Keratinocyte (primary cell): ENCODE measurements around the gene MAP3K10. TPM values are rescaled to one million over a fixed set of nuclear protein-coding genes. Genes with fewer than 3 reads are reported as not detected.

Experiments used
- DNase-seq: peaks from one replicate; pipeline ENCODE4 v3.0.0-alpha.2; 2011; ENCODE audit warnings: low read depth, missing footprints, low spot score
- FAIRE-seq: peaks from 2 replicates; lab custom pipeline; 2011; peaks lifted over from hg19 to GRCh38; lab: Jason Lieb, UNC
- H2AFZ ChIP-seq: 2 replicates; pipeline ENCODE4 v1.6.0; 2012; ENCODE audit warnings: low read length, control low read depth, inconsistent platforms; ENCODE audit not compliant: control insufficient read depth
- H3K27ac ChIP-seq: 2 replicates; pipeline ENCODE4 v1.5.1; 2011; ENCODE audit warnings: low read length; ENCODE audit not compliant: control insufficient read depth, insufficient read depth
- H3K27me3 ChIP-seq: 3 replicates; pipeline ENCODE4 v1.6.0; 2011; ENCODE audit warnings: low read length; ENCODE audit not compliant: control insufficient read depth, insufficient read depth; ENCODE audit errors: extremely low read depth
- H3K36me3 ChIP-seq, 2 experiments: 2 replicates in 1 of 2; 3 replicates in 1 of 2; pipeline ENCODE4 v1.5.1; 2011; ENCODE audit warnings: low read length in 2 of 2, mild to moderate bottlenecking in 1 of 2; ENCODE audit not compliant: control insufficient read depth in 2 of 2, insufficient read depth in 2 of 2; ENCODE audit errors: extremely low read depth in 1 of 2
- H3K4me1 ChIP-seq: 3 replicates; pipeline ENCODE4 v1.5.1; 2011; ENCODE audit warnings: low read length; ENCODE audit not compliant: control insufficient read depth, insufficient read depth; ENCODE audit errors: extremely low read depth
- H3K4me2 ChIP-seq: 3 replicates; pipeline ENCODE4 v1.6.0; 2011; ENCODE audit warnings: low read depth, low read length; ENCODE audit not compliant: control insufficient read depth, insufficient read depth; ENCODE audit errors: extremely low read depth
- H3K4me3 ChIP-seq, 3 experiments: fragments of 200-600 bp in 1 of 3; sonication (generic) in 1 of 3; 2 replicates in 2 of 3; 3 replicates in 1 of 3; pipeline ENCODE4 v1.5.1; 2011 to 2016; ENCODE audit warnings: low read length in 3 of 3, mild to moderate bottlenecking in 3 of 3, control low read depth in 2 of 3, inconsistent platforms in 1 of 3, low read depth in 1 of 3, mixed read lengths in 1 of 3, mixed run types in 1 of 3, moderate library complexity in 1 of 3; ENCODE audit not compliant: control insufficient read depth in 2 of 3, insufficient read depth in 2 of 3; ENCODE audit errors: extremely low read depth in 1 of 3
- H3K79me2 ChIP-seq: 2 replicates; pipeline ENCODE4 v1.6.0; 2012; ENCODE audit warnings: low read length; ENCODE audit not compliant: control insufficient read depth, insufficient read depth
- H3K9ac ChIP-seq: 3 replicates; pipeline ENCODE4 v1.6.0; 2011; ENCODE audit warnings: low read length; ENCODE audit not compliant: control insufficient read depth, insufficient read depth; ENCODE audit errors: extremely low read depth
- H3K9me1 ChIP-seq: 3 replicates; pipeline ENCODE4 v1.6.0; 2011; ENCODE audit warnings: low read length; ENCODE audit not compliant: control insufficient read depth, insufficient read depth; ENCODE audit errors: extremely low read depth
- H3K9me3 ChIP-seq: 2 replicates; pipeline ENCODE4 v1.5.1; 2012; ENCODE audit warnings: low read depth, low read length; ENCODE audit not compliant: control insufficient read depth
- H4K20me1 ChIP-seq: 3 replicates; pipeline ENCODE4 v1.6.0; 2011; ENCODE audit warnings: low read length; ENCODE audit not compliant: control insufficient read depth, insufficient read depth; ENCODE audit errors: extremely low read depth
- EZH2 ChIP-seq: IDR thresholded peaks from one replicate; pipeline ENCODE4 v1.6.1; 2012; ENCODE audit warnings: inconsistent platforms, mild to moderate bottlenecking, low read length, moderate library complexity
- dilution Hi-C: fragments of 300-500 bp; cut with MboI; formaldehyde crosslinking; loops from one replicate; pipeline ENCODE4 v1.7.0; 2020; ENCODE audit warnings: low sequenced_read_pairs; ENCODE audit not compliant: extremely low pct_ligation_motif_present
- polyA plus RNA-seq, 5 experiments: library from polyadenylated mRNA; depleted of rRNA in 3 of 5; stranded (reverse) in 3 of 5; stranded (forward) in 1 of 5; unstranded in 1 of 5; fragments of >200 nt; gene quantifications; 1 replicate in 1 of 5; 2 replicates in 3 of 5; 3 replicates in 1 of 5; pipeline versions ENCODE4 v1.2.1 to v1.2.3, GENCODE V29; 2011 to 2012; ENCODE audit warnings: missing spikeins in 2 of 5, low read depth in 1 of 5, low replicate concordance in 1 of 5
- TF ChIP-seq, protein P1 (sequence below), 3 experiments: IDR thresholded peaks in 1 of 3; conservative IDR thresholded peaks in 1 of 3; optimal IDR thresholded peaks in 1 of 3; 2 replicates in 2 of 3; 3 replicates in 1 of 3; pipeline versions ENCODE3 to v1.5.1; 2011; ENCODE audit warnings: low read length in 3 of 3, mild to moderate bottlenecking in 3 of 3, moderate library complexity in 2 of 3, control low read depth in 1 of 3, inconsistent platforms in 1 of 3; ENCODE audit not compliant: insufficient read depth in 2 of 3; ENCODE audit errors: extremely low read depth in 1 of 3

MAP3K10 gene
- polyA plus RNA-seq, 1 donor (not counting 4 experiments of a cell fraction or from before 2014, with no cell fraction given) = 2.9 TPM

DNA sequence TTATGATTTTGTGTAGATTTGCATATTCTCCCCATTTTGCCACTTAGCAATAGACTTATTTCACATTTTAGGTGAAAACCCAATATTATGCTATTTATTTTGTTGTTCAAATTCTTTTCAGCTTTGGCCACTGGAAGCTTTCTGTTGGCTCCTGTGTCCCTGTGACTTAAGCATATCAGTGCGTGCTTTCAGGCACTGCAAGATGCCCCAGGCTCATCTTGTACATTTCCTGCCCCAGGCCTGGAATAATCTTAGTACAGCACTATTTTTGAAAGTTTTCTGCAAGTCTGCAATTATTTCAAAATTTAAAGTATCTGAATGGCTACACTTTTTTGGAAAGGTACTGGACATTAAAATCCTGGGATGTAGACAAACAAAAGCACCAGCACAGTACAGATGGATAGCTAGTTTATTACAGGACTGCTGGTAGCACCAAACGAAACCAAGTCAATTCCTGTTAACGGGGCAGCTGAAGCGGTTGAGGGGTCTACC lies 38.7 kb downstream of the MAP3K10 start:
- Histone ChIP-seq H3K36me3 (peaks cover 2 to 6% of the 10 kb centered on the region in 2 experiments), H3K27me3 (peaks cover 19% of the 10 kb centered on the region), H3K79me2 (no peaks in the 10 kb centered on the region), H3K9me3 (no peaks in the 10 kb centered on the region), H3K4me1 (no peaks in the 10 kb centered on the region), H3K4me2 (no peak overlapping the region), H3K9ac (no peak overlapping the region), H2AFZ (no peak overlapping the region), H4K20me1 (no peaks in the 10 kb centered on the region), H3K9me1 (no peaks in the 10 kb centered on the region), H3K27ac (no peak overlapping the region), H3K4me3 (no peak overlapping the region)
- TF ChIP-seq, protein P1, sequence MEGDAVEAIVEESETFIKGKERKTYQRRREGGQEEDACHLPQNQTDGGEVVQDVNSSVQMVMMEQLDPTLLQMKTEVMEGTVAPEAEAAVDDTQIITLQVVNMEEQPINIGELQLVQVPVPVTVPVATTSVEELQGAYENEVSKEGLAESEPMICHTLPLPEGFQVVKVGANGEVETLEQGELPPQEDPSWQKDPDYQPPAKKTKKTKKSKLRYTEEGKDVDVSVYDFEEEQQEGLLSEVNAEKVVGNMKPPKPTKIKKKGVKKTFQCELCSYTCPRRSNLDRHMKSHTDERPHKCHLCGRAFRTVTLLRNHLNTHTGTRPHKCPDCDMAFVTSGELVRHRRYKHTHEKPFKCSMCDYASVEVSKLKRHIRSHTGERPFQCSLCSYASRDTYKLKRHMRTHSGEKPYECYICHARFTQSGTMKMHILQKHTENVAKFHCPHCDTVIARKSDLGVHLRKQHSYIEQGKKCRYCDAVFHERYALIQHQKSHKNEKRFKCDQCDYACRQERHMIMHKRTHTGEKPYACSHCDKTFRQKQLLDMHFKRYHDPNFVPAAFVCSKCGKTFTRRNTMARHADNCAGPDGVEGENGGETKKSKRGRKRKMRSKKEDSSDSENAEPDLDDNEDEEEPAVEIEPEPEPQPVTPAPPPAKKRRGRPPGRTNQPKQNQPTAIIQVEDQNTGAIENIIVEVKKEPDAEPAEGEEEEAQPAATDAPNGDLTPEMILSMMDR (optimal IDR thresholded peaks at IDR 0.05 in 1 of 3, IDR thresholded peaks at IDR 0.05 in 1 of 3, conservative IDR thresholded peaks at IDR 0.05 in 1 of 3; ENCODE audit: extremely low read depth in 1 of 3, insufficient read depth in 2 of 3, low read length in 3 of 3) = no peak
- TF ChIP-seq EZH2 = no peak
- dilution Hi-C loops = no loop called here
- no peak for FAIRE-seq
- DNase-seq = no peak

DNA sequence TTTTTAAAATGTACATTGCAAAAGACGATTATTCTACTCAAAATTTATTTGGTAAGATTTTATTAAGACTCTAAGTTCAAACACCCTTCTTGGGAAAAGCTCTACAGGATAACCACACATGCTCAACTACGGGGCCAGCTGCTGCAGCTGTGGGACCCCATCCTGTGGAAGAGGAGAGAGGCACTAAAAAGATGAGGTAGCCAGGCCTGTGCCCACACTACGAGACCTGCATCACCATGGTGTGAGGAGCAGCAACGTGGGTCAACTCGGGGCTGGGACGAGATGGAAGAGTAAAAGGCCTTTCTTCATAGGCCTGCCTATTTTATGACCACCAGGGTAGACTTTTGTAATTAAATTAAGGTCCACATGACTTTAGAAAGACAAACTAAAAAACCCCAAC lies 39.8 kb downstream of the MAP3K10 start:
- H3K4me3 ChIP-seq = no peak overlapping the region
- no peaks in the 10 kb centered on the region for H3K9me3 ChIP-seq
- no peaks in the 10 kb centered on the region for H3K79me2 ChIP-seq
- no peaks in the 10 kb centered on the region for H4K20me1 ChIP-seq
- no peak overlapping the region for H3K9ac ChIP-seq
- no peak overlapping the region for H3K4me2 ChIP-seq
- FAIRE-seq (no peak), DNase-seq (no peak)
- TF ChIP-seq, protein P1 (optimal IDR thresholded peaks at IDR 0.05 in 1 of 3, IDR thresholded peaks at IDR 0.05 in 1 of 3, conservative IDR thresholded peaks at IDR 0.05 in 1 of 3; ENCODE audit: extremely low read depth in 1 of 3, insufficient read depth in 2 of 3, low read length in 3 of 3) = no peak
- no peak for TF ChIP-seq EZH2
- H3K27ac ChIP-seq = no peak overlapping the region
- dilution Hi-C loops = no loop called here
- H3K27me3 ChIP-seq = peaks cover 12% of the 10 kb centered on the region
- H3K36me3 ChIP-seq = peaks cover 5 to 13% of the 10 kb centered on the region in 2 experiments
- no peak overlapping the region for H2AFZ ChIP-seq
- no peaks in the 10 kb centered on the region for H3K4me1 ChIP-seq
- H3K9me1 ChIP-seq = no peaks in the 10 kb centered on the region
